Astrocyte of the spinal cord (primary cell): Measurements from ENCODE around the gene LRP1B.

Experiments
- DNase-seq: peaks from one replicate; pipeline ENCODE4 v3.0.0; 2011; ENCODE audit warnings: low read depth, low spot score
- H3K4me3 ChIP-seq: 2 replicates; pipeline ENCODE4 v1.5.1; 2011; ENCODE audit warnings: low read depth, mild to moderate bottlenecking, low read length, moderate library complexity
- CTCF ChIP-seq: IDR thresholded peaks from 2 replicates; pipeline ENCODE4 v1.5.1; 2012; ENCODE audit warnings: low read depth, mild to moderate bottlenecking, low read length, inconsistent platforms
- in situ Hi-C: cut with HindIII; loops from 2 replicates; pipeline ENCODE4 v1.10.0; 2017; ENCODE audit warnings: low sequenced_read_pairs

Gene LRP1B

DNA sequence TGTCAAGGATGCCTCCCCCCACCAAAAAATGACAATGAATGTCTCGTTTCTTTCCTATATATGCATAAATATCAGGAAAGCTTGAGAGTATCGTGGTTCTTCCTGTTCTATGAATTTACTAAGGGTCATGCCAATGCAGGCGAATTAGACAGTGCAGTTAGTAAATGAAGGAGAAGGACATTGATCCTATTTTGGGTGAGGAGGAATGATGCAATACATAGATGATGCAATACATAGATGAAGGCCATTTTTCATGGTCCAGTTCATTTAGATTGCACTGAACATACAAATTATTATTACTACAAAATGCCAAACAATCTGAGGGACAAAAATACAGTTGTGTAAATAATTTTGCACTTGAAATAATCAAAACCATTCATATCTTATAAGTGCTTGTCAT is 1265.0 kb downstream of the LRP1B start:
- in situ Hi-C loops = no loop called here
- H3K4me3 ChIP-seq = no peak overlapping the region
- no peak for TF ChIP-seq CTCF
- DNase-seq = no peak

DNA sequence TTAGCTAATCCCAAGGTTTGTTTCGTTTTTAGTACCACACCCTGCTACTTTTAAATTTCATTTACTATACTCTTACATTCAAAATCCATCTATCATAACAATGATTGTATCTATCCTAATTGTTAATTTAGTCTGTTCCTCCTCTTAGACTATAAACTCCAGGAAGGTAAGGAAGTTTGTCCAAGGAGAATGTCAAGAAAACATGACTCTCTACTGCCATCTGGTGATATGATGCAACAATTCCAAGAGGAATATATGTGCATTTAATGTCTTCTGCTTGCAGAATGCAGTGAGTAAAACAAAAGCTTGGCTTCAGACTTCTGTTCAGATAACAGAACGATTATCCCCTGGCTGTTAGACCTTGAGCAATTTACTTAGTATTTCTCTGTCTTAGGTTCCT is 1267.1 kb downstream of the LRP1B start:
- in situ Hi-C loops = no loop called here
- peak; percentile 74 for DNase-seq
- peak; percentile 58 for TF ChIP-seq CTCF
- no peak overlapping the region for H3K4me3 ChIP-seq

DNA sequence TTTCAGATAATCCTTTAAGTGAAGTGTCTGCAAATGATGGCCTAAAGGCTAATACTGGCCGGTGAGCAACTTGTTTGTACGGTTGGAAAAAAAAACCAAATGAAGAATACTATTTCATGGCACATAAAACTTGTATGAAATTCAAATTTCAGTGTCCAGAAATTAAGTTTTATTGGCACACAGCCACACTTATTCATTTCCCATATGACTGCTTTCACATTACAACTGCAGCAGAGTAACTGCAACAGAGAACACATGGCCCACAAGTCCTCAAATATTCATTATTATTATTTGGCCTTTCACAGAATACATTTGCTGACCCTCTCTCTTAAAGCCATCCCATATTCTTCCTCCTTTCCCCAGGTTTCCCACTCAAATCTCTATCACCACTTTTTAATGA is 1268.6 kb downstream of the LRP1B start:
- no peak for DNase-seq
- no peak overlapping the region for H3K4me3 ChIP-seq
- TF ChIP-seq CTCF = no peak
- in situ Hi-C loops = no loop called here

DNA sequence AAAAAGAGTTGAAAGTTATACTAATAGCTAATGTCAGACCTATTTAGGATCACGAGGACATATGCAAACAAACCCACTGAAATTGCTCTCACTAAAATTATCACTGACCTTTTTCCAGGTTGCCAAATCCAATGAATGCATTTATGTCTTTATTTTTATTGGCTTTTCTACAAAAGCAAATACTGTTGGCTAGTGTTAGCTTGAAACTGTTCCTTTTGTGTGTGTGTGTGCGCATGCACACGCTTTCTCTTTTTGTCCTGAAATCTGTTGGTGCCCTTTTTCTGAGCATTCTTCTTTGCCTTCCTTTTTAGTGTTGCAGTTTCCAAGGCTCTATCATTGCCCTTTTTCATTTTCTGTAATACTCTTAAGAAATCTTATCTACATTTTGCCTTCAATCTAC is 1269.2 kb downstream of the LRP1B start:
- no peak for DNase-seq
- TF ChIP-seq CTCF = no peak
- in situ Hi-C loops = no loop called here
- no peak overlapping the region for H3K4me3 ChIP-seq

DNA sequence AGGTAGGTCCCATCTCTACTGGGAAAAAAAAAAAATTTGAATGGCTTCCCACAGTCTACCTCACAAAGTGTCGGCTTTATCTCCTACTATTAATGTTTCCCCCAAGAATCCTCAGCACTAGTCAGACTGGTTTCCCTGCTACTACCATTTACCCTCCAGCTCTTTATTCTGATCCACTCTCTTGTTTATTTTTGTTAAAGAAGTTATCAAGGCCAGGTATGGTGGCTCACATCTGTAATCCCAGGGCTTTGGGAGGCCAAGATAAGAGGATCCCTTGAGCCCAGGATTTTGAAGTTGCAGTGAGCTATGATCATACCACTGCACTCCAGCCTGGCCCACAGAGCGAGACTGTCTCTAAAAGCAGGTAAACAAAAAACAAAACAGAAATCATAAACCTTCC is 1275.3 kb downstream of the LRP1B start:
- TF ChIP-seq CTCF = no peak
- no peak for DNase-seq
- no peak overlapping the region for H3K4me3 ChIP-seq
- in situ Hi-C loops = no loop called here

DNA sequence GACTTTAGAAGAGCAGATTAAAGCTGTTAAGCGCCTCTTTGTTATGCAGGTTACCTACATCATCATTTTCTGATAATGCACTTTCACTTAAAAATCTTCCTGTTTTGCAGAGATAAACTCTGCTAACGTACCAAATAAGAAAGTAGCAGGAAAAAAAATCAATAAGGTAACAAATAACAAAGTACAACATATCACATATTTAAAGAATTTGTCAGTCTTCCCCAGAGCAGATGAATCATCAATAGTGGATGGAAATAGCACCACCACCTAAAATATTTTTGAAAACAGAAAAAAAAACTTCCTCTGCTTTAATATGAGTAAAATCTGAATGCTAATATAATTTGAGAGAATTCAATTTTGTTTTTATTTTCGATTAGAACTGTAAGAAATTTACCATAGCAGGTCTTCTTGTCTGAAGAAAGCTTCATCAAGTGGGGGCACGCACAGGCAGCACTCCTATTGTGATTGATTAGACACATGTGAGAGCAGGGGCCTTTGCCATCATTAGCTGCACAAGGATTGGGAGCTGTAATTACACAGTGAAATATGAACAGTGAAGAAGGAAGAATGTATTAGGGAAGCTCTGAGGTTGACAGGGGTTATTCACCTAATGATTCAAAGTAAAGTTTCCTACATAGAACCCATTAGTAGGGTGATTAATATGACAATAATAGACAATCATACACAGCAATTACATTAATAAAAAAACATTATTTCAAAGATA is 1279.4 kb downstream of the LRP1B start:
- TF ChIP-seq CTCF = no peak
- H3K4me3 ChIP-seq = no peak overlapping the region
- DNase-seq = no peak
- in situ Hi-C loops = no loop called here

- no peak for TF ChIP-seq CTCF
- no peak overlapping the region for H3K4me3 ChIP-seq
- in situ Hi-C loops = no loop called here
- no peak for DNase-seq
These were observed 1287.6 kb downstream of the LRP1B start for GRCh38 chr2:140843186-140843585.
